ENCODE results near the gene KLHL2.

DNA sequence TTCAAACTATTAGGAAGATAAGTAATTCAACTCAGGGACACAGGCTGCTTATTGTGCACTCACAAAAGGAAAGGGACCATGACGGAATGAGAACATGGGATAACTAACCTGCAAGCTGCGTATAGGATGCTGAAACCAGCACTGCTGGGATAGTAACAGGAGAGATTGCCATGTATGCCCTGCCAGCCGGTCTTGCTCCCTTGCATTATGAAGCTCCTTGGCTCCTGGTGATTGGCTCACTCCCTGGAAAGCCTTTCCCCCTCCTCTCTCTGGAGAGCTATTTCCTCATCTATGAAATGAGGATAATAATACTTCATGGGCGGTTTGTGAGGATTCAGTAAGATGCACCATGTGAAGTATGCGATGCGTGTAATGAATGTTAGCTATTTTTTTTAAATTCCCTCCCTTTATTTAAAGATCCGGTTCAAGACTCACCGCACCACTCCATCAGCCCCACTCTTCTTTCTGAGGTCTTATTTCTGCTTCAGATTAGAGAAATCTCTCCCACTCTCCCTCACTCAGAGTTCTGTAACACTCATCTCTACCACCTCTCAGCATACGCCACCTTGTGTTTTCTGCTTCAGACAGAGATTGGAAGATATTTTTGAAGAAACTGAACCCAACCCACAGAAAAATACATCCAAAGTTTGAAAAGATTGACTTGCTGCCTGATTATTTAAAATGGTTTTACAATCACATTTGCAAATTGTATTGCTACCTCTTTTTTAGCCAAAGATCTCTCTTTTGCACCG lies 138.5 kb downstream of the KLHL2 start:
- TF ChIP-seq, protein P1, sequence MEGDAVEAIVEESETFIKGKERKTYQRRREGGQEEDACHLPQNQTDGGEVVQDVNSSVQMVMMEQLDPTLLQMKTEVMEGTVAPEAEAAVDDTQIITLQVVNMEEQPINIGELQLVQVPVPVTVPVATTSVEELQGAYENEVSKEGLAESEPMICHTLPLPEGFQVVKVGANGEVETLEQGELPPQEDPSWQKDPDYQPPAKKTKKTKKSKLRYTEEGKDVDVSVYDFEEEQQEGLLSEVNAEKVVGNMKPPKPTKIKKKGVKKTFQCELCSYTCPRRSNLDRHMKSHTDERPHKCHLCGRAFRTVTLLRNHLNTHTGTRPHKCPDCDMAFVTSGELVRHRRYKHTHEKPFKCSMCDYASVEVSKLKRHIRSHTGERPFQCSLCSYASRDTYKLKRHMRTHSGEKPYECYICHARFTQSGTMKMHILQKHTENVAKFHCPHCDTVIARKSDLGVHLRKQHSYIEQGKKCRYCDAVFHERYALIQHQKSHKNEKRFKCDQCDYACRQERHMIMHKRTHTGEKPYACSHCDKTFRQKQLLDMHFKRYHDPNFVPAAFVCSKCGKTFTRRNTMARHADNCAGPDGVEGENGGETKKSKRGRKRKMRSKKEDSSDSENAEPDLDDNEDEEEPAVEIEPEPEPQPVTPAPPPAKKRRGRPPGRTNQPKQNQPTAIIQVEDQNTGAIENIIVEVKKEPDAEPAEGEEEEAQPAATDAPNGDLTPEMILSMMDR (IDR thresholded peaks at IDR 0.05) = no peak
- no peak for TF ChIP-seq POLR2AphosphoS5 (IDR thresholded peaks at IDR 0.05)
- no peak for TF ChIP-seq POLR2A (IDR thresholded peaks at IDR 0.05; ENCODE audit: low read depth)
